CD4-positive, alpha-beta memory T cell (primary cell): Measurements from ENCODE around the gene MAP2K1. TPM values are rescaled to one million over a fixed set of nuclear protein-coding genes. Genes with fewer than 3 reads are reported as not detected.
A peak's percentile ranks its signal among the peaks of the same experiment; 100 is the strongest.

Experiments used
- CTCF ChIA-PET: fragments of 350-600 bp; sonication (Branson Sonifier 250); formaldehyde crosslinking; loops from one replicate; lab custom pipeline; 2021; ENCODE audit warnings: inconsistent platforms; ENCODE audit not compliant: partially characterized antibody; lab: Charles Lee
- POLR2A ChIA-PET: fragments of 350-600 bp; sonication (Branson Sonifier 250); formaldehyde crosslinking; loops from one replicate; lab custom pipeline; 2021; ENCODE audit not compliant: partially characterized antibody; lab: Charles Lee
- DNase-seq, 5 donors: peaks; one replicate each; pipeline versions ENCODE4 v3.0.0 to v3.0.0-alpha.2; 2020 to 2022; ENCODE audit warnings: mixed read lengths in 1 of 5
- H3K27ac ChIP-seq: one replicate; pipeline ENCODE4 v1.7.0; 2013; ENCODE audit warnings: low read depth, low read length
- H3K27me3 ChIP-seq: 2 replicates; pipeline ENCODE4 v1.7.0; 2013; ENCODE audit warnings: mild to moderate bottlenecking, low read length, moderate library complexity; ENCODE audit not compliant: insufficient read depth
- H3K36me3 ChIP-seq: 2 replicates; pipeline ENCODE4 v1.7.0; 2013; ENCODE audit warnings: mild to moderate bottlenecking, low read length, moderate library complexity; ENCODE audit not compliant: insufficient read depth
- H3K4me1 ChIP-seq: 2 replicates; pipeline ENCODE4 v1.7.0; 2013; ENCODE audit warnings: mild to moderate bottlenecking, low read length, moderate library complexity; ENCODE audit not compliant: insufficient read depth
- H3K4me3 ChIP-seq, 2 donors: one replicate each; pipeline ENCODE4 v1.7.0; 2013; ENCODE audit warnings: low read length in 2 of 2, mild to moderate bottlenecking in 1 of 2
- H3K9me3 ChIP-seq, 2 donors: one replicate each; pipeline ENCODE4 v1.7.0; 2013; ENCODE audit warnings: low read length in 2 of 2, control low read depth in 1 of 2; ENCODE audit not compliant: control insufficient read depth in 1 of 2
- H3K27ac Mint-ChIP-seq, 7 donors: one replicate each; pipeline ENCODE4 v1.8.0; 2020 to 2021; ENCODE audit warnings: mixed read lengths in 7 of 7, mild to moderate bottlenecking in 6 of 7, inconsistent platforms in 3 of 7, moderate library complexity in 3 of 7
- H3K27me3 Mint-ChIP-seq, 2 donors: one replicate each; pipeline ENCODE4 v1.8.0; 2020 to 2021; ENCODE audit warnings: mixed read lengths in 2 of 2
- H3K36me3 Mint-ChIP-seq, 2 donors: one replicate each; pipeline ENCODE4 v1.8.0; 2020 to 2021; ENCODE audit warnings: mixed read lengths in 2 of 2, inconsistent platforms in 1 of 2, mild to moderate bottlenecking in 1 of 2
- H3K4me1 Mint-ChIP-seq, 4 donors: one replicate each; pipeline ENCODE4 v1.8.0; 2020 to 2021; ENCODE audit warnings: mixed read lengths in 4 of 4, mild to moderate bottlenecking in 1 of 4
- H3K4me3 Mint-ChIP-seq, 8 donors: one replicate each; pipeline ENCODE4 v1.8.0; 2020 to 2021; ENCODE audit warnings: mixed read lengths in 8 of 8, mild to moderate bottlenecking in 7 of 8, moderate library complexity in 6 of 8, inconsistent platforms in 3 of 8
- H3K9me3 Mint-ChIP-seq, 8 donors: one replicate each; pipeline ENCODE4 v1.8.0; 2020 to 2021; ENCODE audit warnings: mixed read lengths in 8 of 8, mild to moderate bottlenecking in 5 of 8, inconsistent platforms in 3 of 8, moderate library complexity in 1 of 8
- intact Hi-C: fragments of 100-400 bp; cut with micrococcal nuclease; formaldehyde crosslinking; loops from one replicate; pipeline ENCODE4 v1.15.1; 2023
- polyA plus RNA-seq, 2 donors: library from polyadenylated mRNA; unstranded; fragments of 300-500 nt; fragmentation: Illumina TruSeq; gene quantifications; one replicate each; pipeline ENCODE4 v1.2.3, GENCODE V29; 2021
- total RNA-seq, 2 experiments: library from RNA; stranded (reverse); gene quantifications; one replicate each; pipeline ENCODE4 v1.2.3, GENCODE V29; 2021

Gene MAP2K1
- total and polyA plus RNA-seq, 4 experiments from 2014 or later, result 44.9 to 71.2 (median 54.5) TPM

DNA sequence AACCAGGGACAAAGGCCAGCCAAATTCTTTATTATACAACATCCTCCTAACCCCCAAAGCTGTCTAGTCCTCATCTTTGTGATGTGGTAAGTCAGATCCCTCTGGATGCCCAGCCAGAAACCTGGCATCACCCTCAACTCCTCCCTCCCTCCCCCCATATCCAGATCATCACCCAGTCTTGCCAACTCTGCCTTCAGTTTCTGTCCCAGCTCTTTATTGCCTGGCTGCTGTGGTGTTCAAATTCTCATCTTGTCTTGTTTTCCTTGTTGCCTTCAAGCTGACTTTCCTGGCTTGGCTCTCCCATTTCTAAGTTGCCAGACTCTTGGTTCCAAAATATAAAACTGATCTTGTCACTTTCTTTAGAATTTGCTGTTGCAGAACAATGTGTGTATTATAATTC, 28.6 kb downstream of the MAP2K1 start:
- Mint-ChIP-seq H3K36me3 (peaks cover 11 to 19% of the 10 kb centered on the region in 2 donors), H3K4me1 (peaks cover 52 to 93% (median 71%) of the 10 kb centered on the region in 4 donors), H3K9me3 (peaks cover 0 to 16% (median 5%) of the 10 kb centered on the region in 8 donors), H3K27ac (peak overlapping the region in 3 of 7 donors; percentile 6 to 50 (median 11)), H3K27me3 (no peaks in the 10 kb centered on the region), H3K4me3 (no peak overlapping the region)
- no peaks in the 10 kb centered on the region for H3K27me3 ChIP-seq
- no peaks in the 10 kb centered on the region for H3K36me3 ChIP-seq
- intact Hi-C loops, result no loop called here
- no peak overlapping the region for H3K27ac ChIP-seq
- peaks cover 0 to 4% of the 10 kb centered on the region in 2 donors for H3K9me3 ChIP-seq
- POLR2A ChIA-PET, result interaction anchor here (0.7 to 1.3 kb wide), 2 partner anchors 29 to 82 kb away, joined by 3 read pairs; partner anchors contain the start of gene MAP2K1
- H3K4me3 ChIP-seq, result no peak overlapping the region
- H3K4me1 ChIP-seq, result peaks cover 36% of the 10 kb centered on the region
- CTCF ChIA-PET, result interaction anchor here (1.0 to 1.7 kb wide), 2 partner anchors 11 to 83 kb away, joined by 4 read pairs; no protein-coding TSS in a partner anchor
- no peak for DNase-seq

DNA sequence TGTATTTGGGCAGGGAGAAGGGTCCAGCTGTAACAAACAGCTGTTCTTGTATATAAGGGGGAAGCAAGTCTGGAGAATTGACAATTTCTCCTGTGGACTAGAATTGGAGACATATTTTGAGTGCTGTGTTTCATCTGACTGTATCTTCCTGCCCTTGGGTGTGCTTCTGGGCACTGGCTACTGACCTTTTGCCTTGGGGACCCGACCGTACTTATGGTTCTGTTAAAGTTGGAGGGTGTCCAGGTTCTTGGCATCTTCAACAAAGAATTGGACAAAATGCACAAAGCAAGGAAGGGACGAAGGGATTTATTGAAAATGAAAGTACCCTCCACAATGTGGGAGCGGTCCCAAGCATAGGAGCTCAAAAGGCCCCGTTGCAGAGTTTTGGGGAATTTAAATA, 31.0 kb downstream of the MAP2K1 start:
- DNase-seq, result no peak
- H3K27me3 ChIP-seq, result no peaks in the 10 kb centered on the region
- Mint-ChIP-seq H3K27ac (peak overlapping the region in 5 of 7 donors; percentile 2 to 89 (median 74)), H3K4me1 (peaks cover 42 to 83% (median 59%) of the 10 kb centered on the region in 4 donors), H3K27me3 (no peaks in the 10 kb centered on the region), H3K36me3 (peaks cover 14 to 23% of the 10 kb centered on the region in 2 donors), H3K9me3 (peaks cover 0 to 16% (median 5%) of the 10 kb centered on the region in 8 donors), H3K4me3 (peak overlapping the region in 2 of 8 donors; percentile 29 to 35)
- no peaks in the 10 kb centered on the region for H3K36me3 ChIP-seq
- POLR2A ChIA-PET, result interaction anchor here (1.1 kb wide), 1 partner anchor 30 kb away, joined by 5 read pairs; no protein-coding TSS in a partner anchor
- H3K4me3 ChIP-seq, result no peak overlapping the region
- H3K27ac ChIP-seq, result no peak overlapping the region
- CTCF ChIA-PET, result no interaction called here
- peaks cover 0 to 4% of the 10 kb centered on the region in 2 donors for H3K9me3 ChIP-seq
- intact Hi-C loops, result no loop called here
- peaks cover 15% of the 10 kb centered on the region for H3K4me1 ChIP-seq

DNA sequence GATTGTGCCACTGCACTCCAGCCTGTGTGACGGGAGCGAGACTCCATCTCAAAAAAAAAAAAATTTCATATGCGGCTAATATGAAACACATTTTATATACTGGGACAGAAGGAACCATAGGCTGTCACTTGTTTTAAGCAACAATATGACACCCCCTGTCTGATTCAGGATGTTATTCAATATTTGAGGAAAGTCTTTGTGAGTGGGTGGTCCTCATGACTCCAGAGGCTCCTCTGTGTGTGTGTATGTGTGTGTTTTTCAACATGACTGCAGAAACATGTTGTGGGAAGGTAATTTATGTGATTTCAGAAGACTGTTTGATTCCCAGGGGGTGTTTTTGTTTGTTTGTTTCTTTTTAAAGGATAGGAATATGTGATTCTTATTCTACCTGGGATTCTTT, 32.8 kb downstream of the MAP2K1 start:
- intact Hi-C loops, result no loop called here
- Histone ChIP-seq H3K27me3 (no peaks in the 10 kb centered on the region), H3K4me1 (peaks cover 15% of the 10 kb centered on the region), H3K36me3 (no peaks in the 10 kb centered on the region), H3K9me3 (no peaks in the 10 kb centered on the region), H3K27ac (no peak overlapping the region), H3K4me3 (no peak overlapping the region)
- Mint-ChIP-seq H3K9me3 (peaks cover 0 to 12% (median 3%) of the 10 kb centered on the region in 8 donors), H3K27me3 (no peaks in the 10 kb centered on the region), H3K4me1 (peaks cover 39 to 75% (median 54%) of the 10 kb centered on the region in 4 donors), H3K27ac (no peak overlapping the region), H3K4me3 (no peak overlapping the region), H3K36me3 (peaks cover 11 to 14% of the 10 kb centered on the region in 2 donors)
- ChIA-PET POLR2A (no interaction called here), CTCF (no interaction called here)
- no peak for DNase-seq

DNA sequence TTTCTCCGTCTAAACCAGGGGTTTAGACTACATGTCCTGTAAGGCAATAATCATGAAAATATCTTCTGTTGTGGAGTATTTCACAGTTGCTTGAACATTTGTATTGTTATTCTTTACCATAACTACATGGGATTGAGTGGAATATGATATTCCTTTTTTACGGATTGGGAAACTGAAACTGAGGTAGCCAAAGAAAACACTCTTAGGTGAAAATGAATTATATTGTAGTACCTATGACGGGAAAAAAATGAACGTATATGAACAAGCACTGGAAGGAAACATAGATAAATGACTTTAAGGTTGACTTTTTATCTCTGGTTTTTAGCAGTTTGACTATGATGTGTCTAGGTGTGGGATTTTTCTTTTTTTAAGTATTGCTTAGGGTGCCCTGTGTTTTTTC, 35.6 kb downstream of the MAP2K1 start:
- Mint-ChIP-seq H3K4me3 (no peak overlapping the region), H3K36me3 (peaks cover 8 to 13% of the 10 kb centered on the region in 2 donors)
- intact Hi-C loops, result no loop called here

DNA sequence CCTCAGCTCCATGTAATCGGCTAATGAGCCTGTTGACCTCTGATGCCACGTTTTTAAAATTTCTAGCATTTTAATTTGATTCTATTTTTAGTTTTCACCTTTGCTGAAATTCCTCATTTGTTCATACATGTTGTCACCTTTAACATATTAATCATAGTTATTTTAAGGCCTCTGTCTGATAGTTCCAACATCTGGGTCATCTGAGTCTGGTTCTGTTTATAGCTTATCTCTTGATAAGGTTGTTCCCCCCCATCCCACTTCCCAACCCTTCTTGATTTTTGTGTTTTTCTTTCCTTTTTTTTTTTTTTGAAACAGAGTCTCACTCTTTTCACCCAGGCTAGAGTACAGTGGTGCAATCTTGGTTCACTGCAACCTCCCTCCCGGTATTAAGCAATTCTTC, 36.4 kb downstream of the MAP2K1 start:
- Histone ChIP-seq H3K4me1 (peaks cover 17% of the 10 kb centered on the region), H3K9me3 (no peaks in the 10 kb centered on the region), H3K4me3 (no peak overlapping the region), H3K27ac (no peak overlapping the region), H3K36me3 (no peaks in the 10 kb centered on the region), H3K27me3 (no peaks in the 10 kb centered on the region)
- intact Hi-C loops, result no loop called here
- peaks cover 8 to 13% of the 10 kb centered on the region in 2 donors for H3K36me3 Mint-ChIP-seq
- H3K27ac Mint-ChIP-seq, result peak overlapping the region in 1 of 7 donors; percentile 8
- H3K4me3 Mint-ChIP-seq, result peak overlapping the region in 1 of 8 donors; percentile 17
- POLR2A ChIA-PET, result interaction anchor here (0.6 to 1.1 kb wide), 3 partner anchors 11 to 1136 kb away, joined by 3 read pairs; partner anchors contain the start of gene SNAPC5
- peaks cover 0 to 11% (median 0%) of the 10 kb centered on the region in 8 donors for H3K9me3 Mint-ChIP-seq
- no peaks in the 10 kb centered on the region for H3K27me3 Mint-ChIP-seq
- no peak for DNase-seq
- CTCF ChIA-PET, result interaction anchor here (1.4 kb wide), 1 partner anchor 10 kb away, joined by 5 read pairs; no protein-coding TSS in a partner anchor
- peaks cover 27 to 66% (median 38%) of the 10 kb centered on the region in 4 donors for H3K4me1 Mint-ChIP-seq

More for the DNA sequence above, 35.6 kb downstream of the MAP2K1 start:
- Histone ChIP-seq H3K9me3 (no peaks in the 10 kb centered on the region), H3K4me3 (no peak overlapping the region), H3K36me3 (no peaks in the 10 kb centered on the region), H3K4me1 (peaks cover 21% of the 10 kb centered on the region), H3K27me3 (no peaks in the 10 kb centered on the region), H3K27ac (no peak overlapping the region)
- H3K27ac Mint-ChIP-seq, result peak overlapping the region in 3 of 7 donors; percentile 14 to 42 (median 24)
- no peaks in the 10 kb centered on the region for H3K27me3 Mint-ChIP-seq
- DNase-seq, result no peak
- POLR2A ChIA-PET, result no interaction called here
- peaks cover 0 to 11% (median 0%) of the 10 kb centered on the region in 8 donors for H3K9me3 Mint-ChIP-seq
- H3K4me1 Mint-ChIP-seq, result peaks cover 32 to 68% (median 46%) of the 10 kb centered on the region in 4 donors
- CTCF ChIA-PET, result no interaction called here

DNA sequence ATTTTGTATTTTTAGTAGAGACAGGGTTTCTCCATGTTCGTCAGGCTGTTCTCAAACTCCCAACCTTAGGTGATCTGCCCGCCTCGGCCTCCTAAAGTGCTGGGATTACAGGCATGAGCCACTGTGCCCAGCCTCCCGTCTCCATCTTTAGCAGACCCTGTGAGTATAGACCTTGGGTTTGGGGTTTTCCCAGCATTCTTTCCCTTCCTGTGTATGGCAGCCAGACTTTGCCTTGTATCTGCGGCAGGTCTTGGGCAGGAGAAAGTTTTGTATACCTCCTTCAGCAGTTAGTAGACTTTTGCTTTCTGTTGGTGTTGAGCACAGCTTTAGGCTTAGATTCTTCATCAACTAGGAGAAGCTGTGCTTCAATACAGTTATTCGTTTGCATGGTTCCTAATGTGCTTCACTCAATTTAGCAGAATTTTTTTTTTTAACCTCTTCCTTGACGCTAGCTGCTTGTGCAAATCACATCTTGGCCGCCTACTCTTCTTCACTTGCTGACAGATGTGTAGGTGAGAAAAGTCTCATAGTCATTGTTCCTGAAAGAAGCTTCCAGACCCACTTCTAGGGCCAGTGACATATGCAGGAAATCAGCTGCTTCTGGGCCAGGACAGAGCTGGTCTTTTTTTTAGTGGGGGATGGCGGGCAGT, 38.4 kb downstream of the MAP2K1 start:
- Histone ChIP-seq H3K9me3 (no peaks in the 10 kb centered on the region), H3K27me3 (no peaks in the 10 kb centered on the region), H3K4me1 (peaks cover 16% of the 10 kb centered on the region), H3K4me3 (no peak overlapping the region), H3K36me3 (no peaks in the 10 kb centered on the region), H3K27ac (no peak overlapping the region)
- intact Hi-C loops, result loop anchor here (5.0 kb wide), 1 partner anchor 38 kb away; the partner anchor contains the start of gene MAP2K1
- ChIA-PET CTCF (no interaction called here), POLR2A (no interaction called here)
- Mint-ChIP-seq H3K4me1 (peaks cover 34 to 65% (median 42%) of the 10 kb centered on the region in 4 donors), H3K4me3 (peak overlapping the region in 6 of 8 donors; percentile 4 to 53 (median 34)), H3K27ac (peak overlapping the region in 5 of 7 donors; percentile 2 to 74 (median 43)), H3K27me3 (no peaks in the 10 kb centered on the region), H3K9me3 (peaks cover 0 to 11% (median 0%) of the 10 kb centered on the region in 8 donors), H3K36me3 (peaks cover 8 to 13% of the 10 kb centered on the region in 2 donors)
- DNase-seq, result no peak

DNA sequence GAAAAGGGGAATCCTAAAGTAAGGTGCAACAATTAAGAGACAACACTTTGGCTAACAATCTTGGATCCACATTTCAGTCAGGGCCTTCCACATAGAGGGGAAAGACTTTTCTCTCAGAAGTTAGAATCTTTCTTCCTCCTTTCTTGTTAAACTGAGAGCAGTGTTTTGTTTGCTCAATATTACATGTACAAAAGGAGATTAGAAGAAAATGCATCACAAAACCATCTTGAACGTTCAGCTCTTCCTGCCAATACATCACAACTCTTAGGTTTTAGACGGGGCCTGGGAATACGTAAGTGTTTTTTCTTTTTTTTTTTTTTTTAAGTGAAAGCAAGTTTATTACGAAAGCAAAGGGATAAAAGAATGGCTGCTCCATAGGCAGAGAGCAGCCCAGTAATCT, 39.1 kb downstream of the MAP2K1 start:
- ChIA-PET CTCF (no interaction called here), POLR2A (no interaction called here)
- H3K36me3 Mint-ChIP-seq, result peaks cover 8 to 13% of the 10 kb centered on the region in 2 donors
- no peak for DNase-seq
- Histone ChIP-seq H3K36me3 (no peaks in the 10 kb centered on the region), H3K4me3 (no peak overlapping the region), H3K9me3 (no peaks in the 10 kb centered on the region), H3K4me1 (peaks cover 16% of the 10 kb centered on the region), H3K27me3 (no peaks in the 10 kb centered on the region), H3K27ac (no peak overlapping the region)
- H3K4me3 Mint-ChIP-seq, result peak overlapping the region in 4 of 8 donors; percentile 5 to 53 (median 36)
- peak overlapping the region in 5 of 7 donors; percentile 6 to 70 (median 43) for H3K27ac Mint-ChIP-seq
- no peaks in the 10 kb centered on the region for H3K27me3 Mint-ChIP-seq
- peaks cover 38 to 70% (median 49%) of the 10 kb centered on the region in 4 donors for H3K4me1 Mint-ChIP-seq
- intact Hi-C loops, result loop anchor here (5.0 kb wide), 1 partner anchor 39 kb away; the partner anchor contains the start of gene MAP2K1
- peaks cover 0 to 11% (median 0%) of the 10 kb centered on the region in 8 donors for H3K9me3 Mint-ChIP-seq
